Endothelial cell of umbilical vein (primary cell): Measurements from ENCODE around the gene OSCAR. TPM values are rescaled to one million over a fixed set of nuclear protein-coding genes. Genes with fewer than 3 reads are reported as not detected.

Experiments used
- BruUV-seq: library from RNA; stranded (reverse); fragments of 400-500 nt; replicated peaks from 2 replicates; lab custom pipeline; 2021; lab: Mats Ljungman, UMichigan
- CTCF ChIA-PET: fragments of 300-600, 350-600 bp; sonication (Branson Sonifier 250); formaldehyde crosslinking; loops from one replicate; lab custom pipeline; 2021; ENCODE audit warnings: antibody characterized with exemption, inconsistent platforms; lab: Charles Lee
- POLR2A ChIA-PET: fragments of 300-600, 350-600 bp; sonication (Branson Sonifier 250); formaldehyde crosslinking; loops from one replicate; lab custom pipeline; 2021; ENCODE audit warnings: antibody characterized with exemption, inconsistent platforms; lab: Charles Lee
- DNase-seq: peaks from one replicate; pipeline ENCODE4 v3.0.0-alpha.2; 2011; ENCODE audit warnings: low read depth, low spot score
- FAIRE-seq: peaks from 2 replicates; lab custom pipeline; 2011; peaks lifted over from hg19 to GRCh38; lab: Jason Lieb, UNC
- H2AFZ ChIP-seq: 2 replicates; pipeline ENCODE4 v1.6.0; 2012; ENCODE audit warnings: low read depth, low read length, control low read depth, inconsistent platforms
- H3K27ac ChIP-seq: 2 replicates; pipeline ENCODE4 v1.5.1; 2011; ENCODE audit warnings: low read depth, mild to moderate bottlenecking, control low read depth, low read length, moderate library complexity; ENCODE audit not compliant: insufficient read depth
- H3K27me3 ChIP-seq, 2 experiments: 2 replicates each; pipeline versions ENCODE4 v1.6.0 to v1.6.1; 2011; ENCODE audit warnings: low read length in 2 of 2, mixed read lengths in 1 of 2; ENCODE audit not compliant: control insufficient read depth in 2 of 2, insufficient read depth in 2 of 2
- H3K36me3 ChIP-seq, 2 experiments: 2 replicates in 1 of 2; 3 replicates in 1 of 2; pipeline ENCODE4 v1.5.1; 2011; ENCODE audit warnings: low read length in 2 of 2, mild to moderate bottlenecking in 1 of 2, moderate library complexity in 1 of 2; ENCODE audit not compliant: control insufficient read depth in 2 of 2, insufficient read depth in 2 of 2; ENCODE audit errors: extremely low read depth in 1 of 2
- H3K4me1 ChIP-seq: 3 replicates; pipeline ENCODE4 v1.5.1; 2011; ENCODE audit warnings: mild to moderate bottlenecking, low read length; ENCODE audit not compliant: control insufficient read depth, insufficient read depth; ENCODE audit errors: extremely low read depth
- H3K4me2 ChIP-seq: 2 replicates; pipeline ENCODE4 v1.6.1; 2011; ENCODE audit warnings: low read length, control low read depth, mixed read lengths; ENCODE audit not compliant: insufficient read depth
- H3K4me3 ChIP-seq, 3 experiments: fragments of 200-600 bp in 1 of 3; sonication (generic), shearing (Covaris generic) in 1 of 3; replicated peaks in 1 of 3; 2 replicates each; pipeline ENCODE4 v1.5.1; 2011 to 2016; ENCODE audit warnings: control low read depth in 3 of 3, low read length in 3 of 3, mild to moderate bottlenecking in 2 of 3, inconsistent platforms in 1 of 3, low read depth in 1 of 3, moderate library complexity in 1 of 3; ENCODE audit not compliant: insufficient read depth in 1 of 3
- H3K79me2 ChIP-seq: 2 replicates; pipeline ENCODE4 v1.6.0; 2012; ENCODE audit warnings: low read length, inconsistent platforms; ENCODE audit not compliant: control insufficient read depth, insufficient read depth
- H3K9ac ChIP-seq: replicated peaks from 2 replicates; pipeline ENCODE3; 2011; ENCODE audit warnings: low read length, control low read depth; ENCODE audit not compliant: insufficient read depth; ENCODE audit errors: extremely low read depth
- H3K9me1 ChIP-seq: replicated peaks from 3 replicates; pipeline ENCODE4 v1.6.0; 2011; ENCODE audit warnings: mild to moderate bottlenecking, low read length; ENCODE audit not compliant: control insufficient read depth, insufficient read depth; ENCODE audit errors: extremely low read depth
- H3K9me3 ChIP-seq: replicated peaks from 2 replicates; pipeline ENCODE4 v1.5.1; 2012; ENCODE audit warnings: low read length, inconsistent platforms; ENCODE audit not compliant: control insufficient read depth, insufficient read depth
- H4K20me1 ChIP-seq: replicated peaks from 2 replicates; pipeline ENCODE3; 2011; ENCODE audit warnings: mild to moderate bottlenecking, low read length; ENCODE audit not compliant: control insufficient read depth, insufficient read depth; ENCODE audit errors: extremely low read depth
- EZH2 ChIP-seq: IDR thresholded peaks from 2 replicates; pipeline ENCODE4 v1.6.1; 2012; ENCODE audit warnings: borderline replicate concordance, low read depth, mild to moderate bottlenecking, moderate library complexity, low read length, inconsistent platforms; ENCODE audit not compliant: severe bottlenecking
- FOS ChIP-seq: IDR thresholded peaks from 2 replicates; pipeline ENCODE4 v1.6.1; 2011; ENCODE audit warnings: mild to moderate bottlenecking, low read length, moderate library complexity, borderline replicate concordance; ENCODE audit not compliant: insufficient read depth
- GATA2 ChIP-seq: IDR thresholded peaks from 2 replicates; pipeline ENCODE4 v1.7.0; 2011; ENCODE audit warnings: low read depth, mild to moderate bottlenecking, moderate library complexity, mixed read lengths, low read length; ENCODE audit not compliant: insufficient read length, insufficient read depth
- JUN ChIP-seq: IDR thresholded peaks from 2 replicates; pipeline ENCODE4 v1.6.1; 2011; ENCODE audit warnings: borderline replicate concordance, low read depth; ENCODE audit not compliant: insufficient read length, insufficient read depth
- MYC ChIP-seq: IDR thresholded peaks from one replicate; pipeline ENCODE4 v1.6.1; 2011; ENCODE audit warnings: mild to moderate bottlenecking, low read depth, low read length
- POLR2A ChIP-seq: IDR thresholded peaks from 2 replicates; pipeline ENCODE4 v1.6.1; 2012; ENCODE audit warnings: low read depth, mild to moderate bottlenecking, control low read depth, low read length
- POLR2AphosphoS5 ChIP-seq: IDR thresholded peaks from 2 replicates; pipeline ENCODE4 v1.6.1; 2012; ENCODE audit warnings: low read depth, mild to moderate bottlenecking, control low read depth, low read length, moderate library complexity; ENCODE audit not compliant: insufficient read depth
- dilution Hi-C: fragments of 300-500 bp; cut with MboI; formaldehyde crosslinking; loops from one replicate; pipeline ENCODE4 v1.15.0; 2019; ENCODE audit warnings: low sequenced_read_pairs; ENCODE audit not compliant: extremely low pct_ligation_motif_present
- intact Hi-C: fragments of 100-400 bp; cut with micrococcal nuclease; formaldehyde crosslinking; loops from one replicate; pipeline ENCODE4 v1.10.0; 2022
- polyA plus RNA-seq, 4 experiments: library from polyadenylated mRNA; depleted of rRNA in 3 of 4; stranded (reverse) in 3 of 4; unstranded in 1 of 4; fragments of >200 nt; gene quantifications; 2 replicates each; pipeline versions ENCODE4 v1.2.1 to v1.2.3, GENCODE V29; 2011 to 2012; ENCODE audit warnings: missing spikeins in 1 of 4
- total RNA-seq: library from RNA; stranded (reverse); gene quantifications from 2 replicates; pipeline ENCODE4 v1.2.3, GENCODE V29; 2021
- TF ChIP-seq, protein P1 (sequence below): IDR thresholded peaks from 2 replicates; pipeline ENCODE4 v1.6.1; 2011; ENCODE audit not compliant: insufficient read depth, insufficient read length
- TF ChIP-seq, protein P2 (sequence below), 2 donors: IDR thresholded peaks; 1 replicate in 1 of 2; 2 replicates in 1 of 2; pipeline ENCODE4 v1.5.1; 2011; ENCODE audit warnings: low read length in 2 of 2, mild to moderate bottlenecking in 2 of 2, moderate library complexity in 2 of 2, control low read depth in 1 of 2, inconsistent platforms in 1 of 2, low read depth in 1 of 2; ENCODE audit not compliant: insufficient read depth in 1 of 2; ENCODE audit errors: extremely low read depth in 1 of 2

Gene OSCAR
- total and polyA plus RNA-seq, 2 donors (not counting 3 experiments of a cell fraction or from before 2014, with no cell fraction given): 0.08 TPM; not detected in 1

DNA sequence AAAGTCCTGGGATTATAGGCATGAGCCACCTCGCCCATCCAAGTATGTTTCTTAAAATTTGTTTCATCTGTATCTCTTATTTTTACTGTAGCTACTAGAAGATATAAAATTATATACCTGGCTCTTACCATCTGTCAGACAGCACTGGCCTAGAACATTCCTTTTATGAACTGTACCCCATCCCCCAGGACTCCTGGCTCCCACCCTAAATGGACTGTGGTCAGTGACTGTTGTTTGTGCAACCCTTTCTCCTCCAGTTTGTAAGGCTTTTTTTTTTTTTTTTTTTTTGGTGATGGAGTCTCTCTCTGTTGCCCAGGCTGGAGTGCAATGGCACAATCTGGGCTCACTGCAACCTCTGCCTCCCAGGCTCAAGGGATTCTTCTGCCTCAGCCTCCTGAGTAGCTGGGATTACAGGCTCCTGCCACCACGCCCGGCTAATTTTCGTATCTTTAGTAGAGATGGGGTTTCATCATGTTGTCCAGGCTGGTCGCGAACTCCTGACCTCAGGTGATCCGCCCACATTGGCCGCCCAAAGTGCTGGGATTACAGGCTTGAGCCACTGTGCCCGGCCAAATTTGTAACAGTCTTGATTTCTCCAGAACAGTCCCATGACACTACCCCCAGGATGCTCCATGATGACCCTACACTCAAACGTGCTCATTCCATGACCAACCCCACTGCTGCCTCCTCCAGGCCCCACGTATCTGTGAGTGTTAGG lies 4.6 kb upstream of the OSCAR start:
- Histone ChIP-seq H3K4me1 (no peaks in the 10 kb centered on the region), H3K27me3 (no peaks in the 10 kb centered on the region), H3K4me3 (no peak overlapping the region), H3K9me1 (no peaks in the 10 kb centered on the region), H3K79me2 (peaks cover 8% of the 10 kb centered on the region), H2AFZ (no peak overlapping the region), H4K20me1 (no peaks in the 10 kb centered on the region), H3K36me3 (peaks cover 0 to 36% of the 10 kb centered on the region in 2 experiments), H3K9ac (no peak overlapping the region), H3K9me3 (no peaks in the 10 kb centered on the region), H3K4me2 (no peak overlapping the region), H3K27ac (no peak overlapping the region)
- TF ChIP-seq EZH2: no peak
- no peak for TF ChIP-seq POLR2A
- no peak for TF ChIP-seq GATA2
- TF ChIP-seq FOS: no peak
- TF ChIP-seq, protein P1, sequence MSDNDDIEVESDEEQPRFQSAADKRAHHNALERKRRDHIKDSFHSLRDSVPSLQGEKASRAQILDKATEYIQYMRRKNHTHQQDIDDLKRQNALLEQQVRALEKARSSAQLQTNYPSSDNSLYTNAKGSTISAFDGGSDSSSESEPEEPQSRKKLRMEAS: no peak
- no peak for TF ChIP-seq JUN
- TF ChIP-seq, protein P2, sequence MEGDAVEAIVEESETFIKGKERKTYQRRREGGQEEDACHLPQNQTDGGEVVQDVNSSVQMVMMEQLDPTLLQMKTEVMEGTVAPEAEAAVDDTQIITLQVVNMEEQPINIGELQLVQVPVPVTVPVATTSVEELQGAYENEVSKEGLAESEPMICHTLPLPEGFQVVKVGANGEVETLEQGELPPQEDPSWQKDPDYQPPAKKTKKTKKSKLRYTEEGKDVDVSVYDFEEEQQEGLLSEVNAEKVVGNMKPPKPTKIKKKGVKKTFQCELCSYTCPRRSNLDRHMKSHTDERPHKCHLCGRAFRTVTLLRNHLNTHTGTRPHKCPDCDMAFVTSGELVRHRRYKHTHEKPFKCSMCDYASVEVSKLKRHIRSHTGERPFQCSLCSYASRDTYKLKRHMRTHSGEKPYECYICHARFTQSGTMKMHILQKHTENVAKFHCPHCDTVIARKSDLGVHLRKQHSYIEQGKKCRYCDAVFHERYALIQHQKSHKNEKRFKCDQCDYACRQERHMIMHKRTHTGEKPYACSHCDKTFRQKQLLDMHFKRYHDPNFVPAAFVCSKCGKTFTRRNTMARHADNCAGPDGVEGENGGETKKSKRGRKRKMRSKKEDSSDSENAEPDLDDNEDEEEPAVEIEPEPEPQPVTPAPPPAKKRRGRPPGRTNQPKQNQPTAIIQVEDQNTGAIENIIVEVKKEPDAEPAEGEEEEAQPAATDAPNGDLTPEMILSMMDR (IDR thresholded peaks at IDR 0.05; ENCODE audit: extremely low read depth in 1 of 2, insufficient read depth in 1 of 2, low read depth in 1 of 2, low read length in 2 of 2): no peak
- no peak for TF ChIP-seq POLR2AphosphoS5
- TF ChIP-seq MYC: no peak
- DNase-seq (no peak), FAIRE-seq (peak; percentile 4)
- ChIA-PET POLR2A (no interaction called here), CTCF (no interaction called here)
- dilution Hi-C loops (no loop called here), intact Hi-C loops (no loop called here)
- no TSS peak for BruUV-seq
